GM19395 (cell line): ENCODE measurements around the gene ADGRA1.
"Not testable (repeated sequence)": the region's sequence is repeated elsewhere in the genome, so short reads cannot be mapped to it uniquely, and the experiment has no call there.

ENCODE experiments used
- ATAC-seq: cut with Tn5 transposase; IDR thresholded peaks from one replicate; pipeline ENCODE4 v1.9.1; 2021; ENCODE audit warnings: mild to moderate bottlenecking, moderate library complexity; ENCODE audit not compliant: unreplicated experiment

ADGRA1 gene

GRCh38 chr10:133174689-133175263 is 87.1 kb downstream of the ADGRA1 start:
- no peak for ATAC-seq

- ATAC-seq = not testable (repeated sequence)
Observed at GRCh38 chr10:133175624-133176023, 87.9 kb downstream of the ADGRA1 start.

GRCh38 chr10:133176546-133176945 is 88.8 kb downstream of the ADGRA1 start:
- ATAC-seq = no peak

GRCh38 chr10:133177380-133178157 is 89.8 kb downstream of the ADGRA1 start:
- ATAC-seq = no peak

GRCh38 chr10:133178357-133179127 is 90.8 kb downstream of the ADGRA1 start:
- ATAC-seq = no peak

- no peak for ATAC-seq
Observed at GRCh38 chr10:133179128-133179520, 91.4 kb downstream of the ADGRA1 start.

- ATAC-seq = no peak
Observed at GRCh38 chr10:133179651-133180050, 91.9 kb downstream of the ADGRA1 start.

GRCh38 chr10:133180192-133180964 is 92.7 kb downstream of the ADGRA1 start:
- ATAC-seq = no peak

- no peak for ATAC-seq
Observed at GRCh38 chr10:133180965-133181639, 93.4 kb downstream of the ADGRA1 start.
